ENCODE results near the gene ISM2. TPM values are rescaled to one million over a fixed set of nuclear protein-coding genes. Genes with fewer than 3 reads are reported as not detected.

Gene ISM2
- total and polyA plus RNA-seq, 4 donors, result 1.8 to 6.1 (median 3.8) TPM

DNA sequence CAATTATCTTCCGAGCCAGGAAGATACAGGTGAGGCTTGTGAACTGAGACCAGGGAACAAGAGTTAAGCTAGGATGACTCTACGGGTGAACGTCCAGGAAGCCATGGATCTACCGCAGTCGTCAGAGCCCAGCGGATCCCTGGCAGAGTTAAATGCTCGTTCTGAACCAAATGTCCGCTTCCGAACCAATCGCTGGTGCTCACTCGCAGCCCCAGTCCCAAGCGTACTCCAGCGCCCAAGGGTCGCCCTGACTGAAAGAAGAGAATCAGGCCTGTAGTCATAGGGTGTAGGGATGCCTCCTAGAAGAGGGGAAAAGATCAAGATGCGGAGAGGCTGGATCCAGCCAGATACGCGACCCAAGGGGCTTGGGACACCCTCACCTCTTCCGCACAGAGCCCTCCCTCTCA is 41.5 kb downstream of the ISM2 start:
- Histone ChIP-seq H3K36me3 (ENCODE audit: control insufficient read depth, insufficient read depth, low read length) (peaks cover 29% of the 10 kb centered on the region), H3K4me3 (ENCODE audit: low read depth, low read length) (peak overlapping the region; percentile 85), H3K27ac (ENCODE audit: low read depth, low read length) (peak overlapping the region; percentile 98), H3K9me3 (ENCODE audit: control insufficient read depth, insufficient read depth, low read length) (no peaks in the 10 kb centered on the region), H3K4me1 (ENCODE audit: control insufficient read depth, insufficient read depth, low read length) (no peaks in the 10 kb centered on the region), H3K27me3 (ENCODE audit: control insufficient read depth, insufficient read depth, low read length) (no peaks in the 10 kb centered on the region)
- under 1% methylated on average over 17 of the region's 18 CpGs for WGBS (ENCODE audit: insufficient coverage)
- no peak for DNase-seq (ENCODE audit: low read depth in 4 of 6, low spot score in 6 of 6)

DNA sequence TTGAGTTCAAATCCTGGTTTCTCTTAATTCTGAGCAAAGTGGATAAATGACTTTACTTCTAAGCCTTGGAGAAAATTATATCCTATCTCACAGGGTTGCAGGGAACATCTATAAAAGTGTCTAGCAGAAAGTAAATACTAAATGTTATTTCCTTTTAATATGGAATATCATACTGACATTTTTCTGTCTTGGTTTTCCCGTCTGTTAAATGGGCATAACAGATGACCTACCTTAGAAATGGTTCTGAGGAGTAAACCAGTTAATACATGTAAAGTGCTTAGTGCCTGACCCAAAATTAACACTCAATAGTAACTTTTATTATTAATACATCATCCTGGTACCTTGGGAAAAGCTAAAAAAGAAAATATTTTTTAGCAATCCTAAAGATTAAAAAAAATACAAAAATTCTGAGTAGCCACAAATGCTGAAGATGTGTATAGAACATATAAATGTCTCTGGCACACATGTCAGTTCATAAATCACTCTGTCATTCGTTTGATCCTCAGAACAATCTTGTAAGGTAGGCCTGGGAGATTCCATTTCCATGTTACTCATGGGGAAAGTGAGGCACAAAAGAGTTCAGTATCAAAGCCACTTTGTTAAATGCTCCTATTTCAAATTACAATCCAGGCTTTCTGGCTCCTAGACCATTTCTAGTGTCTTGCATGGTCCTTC is 42.5 kb downstream of the ISM2 start:
- peaks cover 23% of the 10 kb centered on the region for H3K36me3 ChIP-seq (ENCODE audit: control insufficient read depth, insufficient read depth, low read length)
- no peaks in the 10 kb centered on the region for H3K27me3 ChIP-seq (ENCODE audit: control insufficient read depth, insufficient read depth, low read length)
- no peak overlapping the region for H3K27ac ChIP-seq (ENCODE audit: low read depth, low read length)
- no peak for DNase-seq (ENCODE audit: low read depth in 4 of 6, low spot score in 6 of 6)
- no peak overlapping the region for H3K4me3 ChIP-seq (ENCODE audit: low read depth, low read length)
- H3K4me1 ChIP-seq (ENCODE audit: control insufficient read depth, insufficient read depth, low read length), result no peaks in the 10 kb centered on the region
- H3K9me3 ChIP-seq (ENCODE audit: control insufficient read depth, insufficient read depth, low read length), result no peaks in the 10 kb centered on the region
- WGBS (ENCODE audit: insufficient coverage), result no CpG with 5 or more reads among the region's 2 CpGs

DNA sequence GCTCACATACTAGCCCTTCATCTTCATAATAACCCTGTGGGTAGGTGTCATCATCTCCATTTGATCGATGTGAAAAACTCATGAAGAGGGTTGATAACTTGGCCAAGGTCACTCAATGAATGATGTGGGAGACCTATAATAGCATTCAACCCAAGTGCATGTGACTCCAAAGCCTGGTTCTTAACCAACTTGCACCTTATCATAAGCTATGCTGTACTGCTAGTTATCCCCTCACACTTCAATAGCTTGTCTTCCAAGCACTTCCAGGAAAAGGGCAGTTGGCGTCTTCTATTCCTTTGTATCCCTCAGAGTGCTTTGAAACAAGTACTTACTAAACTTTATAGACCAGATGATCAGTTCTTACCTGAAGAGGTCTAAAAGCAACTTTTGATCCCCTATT is 56.4 kb downstream of the ISM2 start:
- H3K27me3 ChIP-seq (ENCODE audit: control insufficient read depth, insufficient read depth, low read length), result no peaks in the 10 kb centered on the region
- H3K36me3 ChIP-seq (ENCODE audit: control insufficient read depth, insufficient read depth, low read length), result peaks cover 38% of the 10 kb centered on the region
- WGBS (ENCODE audit: insufficient coverage), result no CpG with 5 or more reads among the region's 2 CpGs
- H3K9me3 ChIP-seq (ENCODE audit: control insufficient read depth, insufficient read depth, low read length), result no peaks in the 10 kb centered on the region
- no peaks in the 10 kb centered on the region for H3K4me1 ChIP-seq (ENCODE audit: control insufficient read depth, insufficient read depth, low read length)
- no peak overlapping the region for H3K4me3 ChIP-seq (ENCODE audit: low read depth, low read length)
- no peak overlapping the region for H3K27ac ChIP-seq (ENCODE audit: low read depth, low read length)
- DNase-seq (ENCODE audit: low read depth in 4 of 6, low spot score in 6 of 6), result no peak

DNA sequence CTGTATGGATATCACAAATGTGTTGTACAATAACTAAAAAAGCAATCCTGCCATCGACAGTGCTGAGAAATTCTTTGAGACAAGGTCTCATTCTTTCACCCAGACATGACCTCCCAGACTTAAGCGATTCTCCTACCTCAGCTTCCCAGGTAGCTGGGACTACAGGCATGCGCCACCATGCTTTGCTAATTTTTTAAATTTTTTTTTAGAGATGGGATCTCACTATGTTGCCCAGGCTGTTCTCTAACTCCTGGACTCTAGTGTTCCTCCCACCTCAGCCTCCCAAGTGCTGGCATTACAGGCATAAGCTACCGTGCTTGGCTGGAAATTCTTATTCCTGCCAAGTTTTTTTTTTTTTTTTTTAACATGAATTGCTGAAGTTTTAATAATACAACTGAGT is 58.8 kb downstream of the ISM2 start:
- Histone ChIP-seq H3K4me1 (ENCODE audit: control insufficient read depth, insufficient read depth, low read length) (no peaks in the 10 kb centered on the region), H3K36me3 (ENCODE audit: control insufficient read depth, insufficient read depth, low read length) (peaks cover 35% of the 10 kb centered on the region), H3K27ac (ENCODE audit: low read depth, low read length) (no peak overlapping the region), H3K4me3 (ENCODE audit: low read depth, low read length) (no peak overlapping the region), H3K9me3 (ENCODE audit: control insufficient read depth, insufficient read depth, low read length) (no peaks in the 10 kb centered on the region), H3K27me3 (ENCODE audit: control insufficient read depth, insufficient read depth, low read length) (no peaks in the 10 kb centered on the region)
- no peak for DNase-seq (ENCODE audit: low read depth in 4 of 6, low spot score in 6 of 6)
- WGBS (ENCODE audit: insufficient coverage), result 100% methylated on average over 2 of the region's 4 CpGs

DNA sequence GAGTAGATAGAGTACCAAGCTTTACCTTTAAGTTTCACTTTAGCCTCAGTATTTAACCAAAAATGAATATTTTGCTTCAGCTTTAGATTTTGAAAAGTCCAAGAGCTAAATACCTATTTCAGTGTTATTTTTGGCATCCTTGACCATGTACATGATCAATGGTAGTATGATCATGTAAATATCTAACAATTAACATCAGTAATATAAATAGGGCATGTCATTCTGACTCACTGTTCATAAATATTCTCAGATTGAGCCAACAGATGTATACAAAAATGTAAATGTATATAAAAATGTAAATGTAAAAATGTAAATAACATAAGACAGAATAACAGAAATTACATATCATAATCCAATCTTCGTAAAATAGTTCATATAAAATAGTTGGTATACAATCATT is 60.0 kb downstream of the ISM2 start:
- no CpG with 5 or more reads among the region's 1 CpG for WGBS (ENCODE audit: insufficient coverage)
- Histone ChIP-seq H3K4me1 (ENCODE audit: control insufficient read depth, insufficient read depth, low read length) (no peaks in the 10 kb centered on the region), H3K27ac (ENCODE audit: low read depth, low read length) (no peak overlapping the region), H3K27me3 (ENCODE audit: control insufficient read depth, insufficient read depth, low read length) (no peaks in the 10 kb centered on the region), H3K4me3 (ENCODE audit: low read depth, low read length) (no peak overlapping the region), H3K9me3 (ENCODE audit: control insufficient read depth, insufficient read depth, low read length) (no peaks in the 10 kb centered on the region), H3K36me3 (ENCODE audit: control insufficient read depth, insufficient read depth, low read length) (peaks cover 33% of the 10 kb centered on the region)
- no peak for DNase-seq (ENCODE audit: low read depth in 4 of 6, low spot score in 6 of 6)

DNA sequence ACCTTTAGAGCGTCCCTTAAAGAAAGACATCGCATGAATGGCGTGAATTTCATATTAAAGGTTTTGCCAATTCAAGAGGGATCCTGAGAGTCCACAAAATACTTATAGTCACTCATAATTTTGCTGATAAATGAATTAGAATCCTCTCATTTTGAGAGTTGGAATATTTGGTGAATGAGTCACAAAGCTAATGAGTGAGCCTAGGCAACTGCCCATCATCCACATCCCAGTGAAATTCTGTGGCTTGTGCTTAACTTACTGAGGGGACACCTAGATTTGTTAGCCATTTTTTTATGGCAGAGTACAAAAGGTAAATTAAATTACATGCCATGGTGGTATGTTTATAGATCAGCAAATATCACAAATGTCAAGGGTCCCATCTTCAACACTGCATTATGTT is 62.6 kb downstream of the ISM2 start:
- H3K36me3 ChIP-seq (ENCODE audit: control insufficient read depth, insufficient read depth, low read length), result peaks cover 23% of the 10 kb centered on the region
- no peaks in the 10 kb centered on the region for H3K4me1 ChIP-seq (ENCODE audit: control insufficient read depth, insufficient read depth, low read length)
- no peak overlapping the region for H3K27ac ChIP-seq (ENCODE audit: low read depth, low read length)
- DNase-seq (ENCODE audit: low read depth in 4 of 6, low spot score in 6 of 6), result no peak
- no peaks in the 10 kb centered on the region for H3K9me3 ChIP-seq (ENCODE audit: control insufficient read depth, insufficient read depth, low read length)
- WGBS (ENCODE audit: insufficient coverage), result no CpG with 5 or more reads among the region's 3 CpGs
- H3K4me3 ChIP-seq (ENCODE audit: low read depth, low read length), result no peak overlapping the region
- H3K27me3 ChIP-seq (ENCODE audit: control insufficient read depth, insufficient read depth, low read length), result no peaks in the 10 kb centered on the region

DNA sequence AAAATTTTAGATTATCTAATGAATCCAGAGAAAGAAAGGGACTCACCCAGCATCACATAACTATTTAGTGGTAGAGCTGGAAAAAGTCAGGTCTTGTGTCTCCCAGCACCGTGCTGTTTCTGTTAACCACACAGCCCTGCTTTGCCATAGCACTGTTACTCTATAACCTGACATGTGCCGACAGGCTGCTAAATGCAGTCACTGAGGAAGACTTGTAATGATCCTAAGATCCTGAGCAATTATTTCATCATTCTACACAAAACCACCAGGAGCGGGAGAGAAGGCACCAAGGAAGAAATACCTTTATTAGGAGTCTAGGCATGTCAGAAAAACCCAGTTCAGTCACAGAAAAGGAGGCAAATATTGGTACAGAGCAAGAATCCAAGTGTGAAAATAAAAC is 72.2 kb downstream of the ISM2 start:
- Histone ChIP-seq H3K9me3 (ENCODE audit: control insufficient read depth, insufficient read depth, low read length) (no peaks in the 10 kb centered on the region), H3K36me3 (ENCODE audit: control insufficient read depth, insufficient read depth, low read length) (peaks cover 52% of the 10 kb centered on the region)
- no CpG with 5 or more reads among the region's 3 CpGs for WGBS (ENCODE audit: insufficient coverage)

DNA sequence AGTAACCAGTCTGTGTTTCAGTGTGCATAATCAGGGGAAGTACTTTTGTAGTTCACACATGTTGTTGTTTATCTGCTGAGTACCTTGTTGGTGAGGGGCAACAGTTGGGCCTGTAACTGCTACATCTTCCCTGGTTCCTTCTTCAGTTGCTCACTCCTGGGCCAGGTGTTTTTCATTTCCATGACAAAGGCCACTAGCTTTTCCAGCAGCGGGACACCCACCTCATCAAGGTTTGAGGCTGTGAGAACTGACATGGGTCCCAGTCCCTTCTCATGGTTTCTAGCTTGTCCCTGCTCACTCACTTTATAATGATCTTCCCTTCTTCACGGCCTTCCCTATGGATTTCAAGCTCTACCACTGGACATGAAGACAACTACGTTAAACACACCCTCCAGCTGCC is 73.8 kb downstream of the ISM2 start:
- no peak overlapping the region for H3K4me3 ChIP-seq (ENCODE audit: low read depth, low read length)
- peaks cover 51% of the 10 kb centered on the region for H3K36me3 ChIP-seq (ENCODE audit: control insufficient read depth, insufficient read depth, low read length)
- WGBS (ENCODE audit: insufficient coverage), result 86% methylated on average over 3 of the region's 3 CpGs
- no peaks in the 10 kb centered on the region for H3K27me3 ChIP-seq (ENCODE audit: control insufficient read depth, insufficient read depth, low read length)
- no peak for DNase-seq (ENCODE audit: low read depth in 4 of 6, low spot score in 6 of 6)
- H3K27ac ChIP-seq (ENCODE audit: low read depth, low read length), result no peak overlapping the region
- H3K4me1 ChIP-seq (ENCODE audit: control insufficient read depth, insufficient read depth, low read length), result no peaks in the 10 kb centered on the region
- peaks cover under 1% of the 10 kb centered on the region for H3K9me3 ChIP-seq (ENCODE audit: control insufficient read depth, insufficient read depth, low read length)

More for the DNA sequence above, 72.2 kb downstream of the ISM2 start:
- no peaks in the 10 kb centered on the region for H3K4me1 ChIP-seq (ENCODE audit: control insufficient read depth, insufficient read depth, low read length)
- no peak overlapping the region for H3K4me3 ChIP-seq (ENCODE audit: low read depth, low read length)
- no peak for DNase-seq (ENCODE audit: low read depth in 4 of 6, low spot score in 6 of 6)
- no peak overlapping the region for H3K27ac ChIP-seq (ENCODE audit: low read depth, low read length)
- H3K27me3 ChIP-seq (ENCODE audit: control insufficient read depth, insufficient read depth, low read length), result no peaks in the 10 kb centered on the region

Small RNA genes lying within 50 kb of the gene (small RNA-seq; reads per million reads assigned to genes)
- gene RF00404 (ENCODE audit: low replicate concordance), result not detected
- gene RN7SL587P (ENCODE audit: low replicate concordance), result not detected

Other genes with a start within 250 kb of the ISM2 start
- gene NGB, start 227.6 kb downstream of the ISM2 start, total RNA-seq, result 1 to 10 TPM; 2.6 to 9.6 TPM
- 10 to 100 TPM; 15.6 to 16.3 TPM for gene NGB, start 227.6 kb downstream of the ISM2 start, polyA plus RNA-seq (ENCODE audit: insufficient read length in 2 of 2)
- 10 to 100 TPM; 19.9 to 21.4 TPM for gene POMT2, start 177.9 kb downstream of the ISM2 start, total RNA-seq
- gene POMT2, start 177.9 kb downstream of the ISM2 start, polyA plus RNA-seq (ENCODE audit: insufficient read length in 2 of 2), result 10 to 100 TPM; 41.0 to 55.7 TPM
- 10 to 100 TPM in 1 of 2 donors, 1 to 10 TPM in 1; 6.7 to 26.3 TPM for gene GSTZ1, start 177.8 kb downstream of the ISM2 start, total RNA-seq
- gene GSTZ1, start 177.8 kb downstream of the ISM2 start, polyA plus RNA-seq (ENCODE audit: insufficient read length in 2 of 2), result 10 to 100 TPM; 15.1 to 15.9 TPM
- 10 to 100 TPM; 16.8 to 28.5 TPM for gene TMED8, start 121.7 kb downstream of the ISM2 start, total RNA-seq
- 10 to 100 TPM; 19.3 to 22.5 TPM for gene TMED8, start 121.7 kb downstream of the ISM2 start, polyA plus RNA-seq (ENCODE audit: insufficient read length in 2 of 2)
- 10 to 100 TPM in 1 of 2 donors, 1 to 10 TPM in 1; 4.2 to 10.3 TPM for gene SAMD15, start 121.4 kb downstream of the ISM2 start, total RNA-seq
- 1 to 10 TPM; 5.6 to 6.8 TPM for gene SAMD15, start 121.4 kb downstream of the ISM2 start, polyA plus RNA-seq (ENCODE audit: insufficient read length in 2 of 2)
- gene NOXRED1, start 75.3 kb downstream of the ISM2 start, total RNA-seq, result under 1 TPM; 0.50 to 0.61 TPM
- gene NOXRED1, start 75.3 kb downstream of the ISM2 start, polyA plus RNA-seq (ENCODE audit: insufficient read length in 2 of 2), result 1 to 10 TPM; 1.9 to 2.4 TPM
- gene VIPAS39, start 41.2 kb downstream of the ISM2 start, total RNA-seq, result 10 to 100 TPM; 21.9 to 27.9 TPM
- 10 to 100 TPM; 24.9 to 31.4 TPM for gene VIPAS39, start 41.2 kb downstream of the ISM2 start, polyA plus RNA-seq (ENCODE audit: insufficient read length in 2 of 2)
- gene AHSA1, start 40.7 kb downstream of the ISM2 start, total RNA-seq, result 100 to 1,000 TPM; 129 to 157 TPM
- gene AHSA1, start 40.7 kb downstream of the ISM2 start, polyA plus RNA-seq (ENCODE audit: insufficient read length in 2 of 2), result 100 to 1,000 TPM; 223 to 227 TPM
- gene SPTLC2, start 117.8 kb upstream of the ISM2 start, total RNA-seq, result 10 to 100 TPM; 48.8 to 68.1 TPM
- gene SPTLC2, start 117.8 kb upstream of the ISM2 start, polyA plus RNA-seq (ENCODE audit: insufficient read length in 2 of 2), result 10 to 100 TPM; 24.4 to 30.3 TPM
- 10 to 100 TPM; 10.7 to 13.1 TPM for gene ALKBH1, start 209.2 kb upstream of the ISM2 start, total RNA-seq
- gene ALKBH1, start 209.2 kb upstream of the ISM2 start, polyA plus RNA-seq (ENCODE audit: insufficient read length in 2 of 2), result 10 to 100 TPM; 12.8 to 13.4 TPM
- gene SLIRP, start 209.3 kb upstream of the ISM2 start, total RNA-seq, result 100 to 1,000 TPM in 1 of 2 donors, 10 to 100 TPM in 1; 73.5 to 188 TPM
- 100 to 1,000 TPM; 119 to 120 TPM for gene SLIRP, start 209.3 kb upstream of the ISM2 start, polyA plus RNA-seq (ENCODE audit: insufficient read length in 2 of 2)

Data from spinal cord (tissue), 10 donors.